GM12878 (cell line): ENCODE data around the gene NXN. TPM values are rescaled to one million over a fixed set of nuclear protein-coding genes. Genes with fewer than 3 reads are reported as not detected.

Source experiments
- ATAC-seq: fragments of 200-7000 bp; cut with Tn5 transposase; 3 replicates; pipeline ENCODE4 v1.9.1; 2020; ENCODE audit warnings: mild to moderate bottlenecking, moderate library complexity
- BruUV-seq: library from RNA; stranded (reverse); fragments of 400-500 nt; replicated peaks from 2 replicates; lab custom pipeline; 2021; lab: Mats Ljungman, UMichigan
- CTCF ChIA-PET: fragments of 300-600 bp; sonication (Branson Sonifier 250); formaldehyde crosslinking; extraction: SDS; loops from one replicate; lab custom pipeline; 2021; ENCODE audit warnings: inconsistent platforms; lab: Yijun Ruan, JAX
- POLR2A ChIA-PET: fragments of 350-600 bp; formaldehyde crosslinking; extraction: SDS; loops from one replicate; lab custom pipeline; 2021; ENCODE audit warnings: inconsistent platforms; lab: Charles Lee
- RAD21 ChIA-PET: fragments of 300-600 bp; sonication (Branson Sonifier 250); formaldehyde crosslinking; loops from one replicate; lab custom pipeline; 2023; ENCODE audit warnings: antibody characterized with exemption; ENCODE audit not compliant: unreplicated experiment; lab: Charles Lee
- SMC1A ChIA-PET: fragments of 300-600 bp; sonication (Branson Sonifier 250); formaldehyde crosslinking; loops from one replicate; lab custom pipeline; 2023; ENCODE audit not compliant: unreplicated experiment, uncharacterized antibody; lab: Charles Lee
- DNase-seq: peaks from one replicate; pipeline ENCODE4 v3.0.0-alpha.2; 2011; ENCODE audit warnings: low read depth, low spot score
- FAIRE-seq: peaks from 3 replicates; lab custom pipeline; 2011; peaks lifted over from hg19 to GRCh38; lab: Jason Lieb, UNC
- H2AFZ ChIP-seq: 2 replicates; pipeline ENCODE4 v1.6.0; 2011; ENCODE audit warnings: low read depth, low read length, control low read depth; ENCODE audit not compliant: control insufficient read depth
- H3K27ac ChIP-seq: 2 replicates; pipeline ENCODE4 v1.5.1; 2011; ENCODE audit warnings: control low read depth; ENCODE audit not compliant: control insufficient read depth, insufficient read depth
- H3K27me3 ChIP-seq, 2 experiments: replicated peaks in 1 of 2; 2 replicates each; pipeline versions ENCODE4 v1.6.0 to v1.6.1; 2011; ENCODE audit warnings: low read length in 1 of 2; ENCODE audit not compliant: control insufficient read depth in 2 of 2, insufficient read depth in 2 of 2
- H3K36me3 ChIP-seq, 2 experiments: 2 replicates each; pipeline ENCODE4 v1.5.1; 2011; ENCODE audit warnings: low read length in 1 of 2; ENCODE audit not compliant: control insufficient read depth in 2 of 2, insufficient read depth in 2 of 2
- H3K4me1 ChIP-seq: 2 replicates; pipeline ENCODE4 v1.6.1; 2011; ENCODE audit warnings: mild to moderate bottlenecking, low read length, moderate library complexity, mixed read lengths; ENCODE audit not compliant: control insufficient read depth, insufficient read depth
- H3K4me2 ChIP-seq: 2 replicates; pipeline ENCODE4 v1.6.0; 2011; ENCODE audit warnings: control low read depth; ENCODE audit not compliant: control insufficient read depth, insufficient read depth
- H3K4me3 ChIP-seq: fragments of 200-600 bp; sonication (generic); 2 replicates; pipeline ENCODE4 v1.5.1; 2016
- H3K79me2 ChIP-seq: 2 replicates; pipeline ENCODE4 v1.6.0; 2011; ENCODE audit warnings: low read length; ENCODE audit not compliant: control insufficient read depth, insufficient read depth
- H3K9ac ChIP-seq: 2 replicates; pipeline ENCODE4 v1.8.0; 2011; ENCODE audit warnings: low read length, control low read depth, mixed read lengths; ENCODE audit not compliant: control insufficient read depth, insufficient read depth
- H3K9me3 ChIP-seq: replicated peaks from 3 replicates; pipeline ENCODE4 v1.5.1; 2011; ENCODE audit warnings: mild to moderate bottlenecking, low read length; ENCODE audit not compliant: control insufficient read depth, insufficient read depth
- H4K20me1 ChIP-seq: 2 replicates; pipeline ENCODE4 v1.6.0; 2011; ENCODE audit not compliant: control insufficient read depth, insufficient read depth
- EZH2 ChIP-seq: IDR thresholded peaks from 2 replicates; pipeline ENCODE4 v1.6.1; 2012; ENCODE audit warnings: low read depth, mild to moderate bottlenecking, control low read depth, inconsistent platforms, low read length, borderline replicate concordance; ENCODE audit not compliant: control insufficient read depth
- HDGF ChIP-seq: fragments of 450-650 bp; IDR thresholded peaks from 2 replicates; pipeline ENCODE4 v1.6.1; 2016; ENCODE audit warnings: antibody characterized with exemption
- MYC ChIP-seq: IDR thresholded peaks from 2 replicates; pipeline ENCODE4 v1.6.1; 2011; ENCODE audit warnings: mild to moderate bottlenecking, low read length, moderate library complexity, inconsistent platforms; ENCODE audit not compliant: insufficient read depth, insufficient replicate concordance, insufficient read length, severe bottlenecking
- NBN ChIP-seq: fragments of 450-650 bp; IDR thresholded peaks from 2 replicates; pipeline ENCODE4 v1.6.1; 2016
- POLR2A ChIP-seq: IDR thresholded peaks from 2 replicates; pipeline ENCODE4 v1.6.1; 2011; ENCODE audit warnings: low read depth, mild to moderate bottlenecking, low read length
- SP1 ChIP-seq: IDR thresholded peaks from one replicate; pipeline ENCODE4 v1.6.1; 2011; ENCODE audit warnings: low read depth, low read length
- TCF12 ChIP-seq: IDR thresholded peaks from 2 replicates; pipeline ENCODE4 v1.6.1; 2011; ENCODE audit warnings: low read depth, mild to moderate bottlenecking, low read length
- USF1 ChIP-seq: IDR thresholded peaks from 2 replicates; pipeline ENCODE4 v1.6.1; 2011; ENCODE audit warnings: borderline replicate concordance, low read depth, mild to moderate bottlenecking, moderate library complexity, mixed read lengths, low read length; ENCODE audit not compliant: insufficient read depth; ENCODE audit errors: extremely low read length
- WRNIP1 ChIP-seq: IDR thresholded peaks from 2 replicates; pipeline ENCODE4 v1.6.1; 2011; ENCODE audit warnings: low read depth, low read length, improper control_type of control experiment, borderline replicate concordance
- ZBTB33 ChIP-seq: fragments of 450-650 bp; IDR thresholded peaks from 2 replicates; pipeline ENCODE4 v1.6.1; 2017; ENCODE audit warnings: mild to moderate bottlenecking
- ZNF217 ChIP-seq: fragments of 450-650 bp; IDR thresholded peaks from 2 replicates; pipeline ENCODE4 v1.6.1; 2017; ENCODE audit warnings: antibody characterized with exemption, mild to moderate bottlenecking
- WGBS: methylation state at CpG from one replicate; pipeline ENCODE4 v1.1.6; 2016; ENCODE audit warnings: low lambda C conversion rate; ENCODE audit not compliant: insufficient replicate concordance, insufficient coverage; ENCODE audit errors: missing lambda C conversion rate; 5-methylcytosine and 5-hydroxymethylcytosine counted together
- in situ Hi-C: fragments of 300-500 bp; cut with MboI; formaldehyde crosslinking; loops from 9 replicates; pipeline ENCODE4 v1.14.3; 2018; ENCODE audit warnings: mixed read lengths
- intact Hi-C: fragments of 100-400 bp; cut with micrococcal nuclease; formaldehyde crosslinking; loops from one replicate; pipeline ENCODE4 v1.14.2; 2022; ENCODE audit not compliant: unreplicated experiment
- polyA plus RNA-seq, 11 experiments: library from polyadenylated mRNA; depleted of rRNA in 4 of 11; unstranded in 6 of 11; stranded (reverse) in 5 of 11; fragments of >200 nt; fragmentation: Nextera tagmentation in 4 of 11; fragmentation: Illumina TruSeq in 1 of 11; extraction: Ambion mirVana in 4 of 11; extraction: Trizol in 1 of 11; gene quantifications; 1 replicate in 1 of 11; 2 replicates in 10 of 11; pipeline versions ENCODE4 v1.2.1 to v1.2.3, GENCODE V29; 2011 to 2016; ENCODE audit warnings: inconsistent platforms in 2 of 11, missing spikeins in 2 of 11, low read depth in 1 of 11
- total RNA-seq, 4 experiments: library from RNA; depleted of rRNA in 3 of 4; stranded (reverse); fragments of >200 nt in 3 of 4; fragmentation: Illumina TruSeq in 1 of 4; extraction: Trizol in 1 of 4; gene quantifications; 2 replicates each; pipeline versions ENCODE4 v1.2.1 to v1.2.3, GENCODE V29; 2013 to 2021
- TF ChIP-seq, protein P1 (sequence below): IDR thresholded peaks from 2 replicates; pipeline ENCODE4 v1.6.1; 2012; ENCODE audit warnings: low read depth, low read length, improper control_type of control experiment

The NXN gene
- total and polyA plus RNA-seq, 10 of the 15 experiments (the other 5 are each of a cell fraction or from before 2014, with no cell fraction given) = 0.04 to 1.2 (median 0.30) TPM

GRCh38 chr17:956905-957304, 22.7 kb downstream of the NXN start:
- Histone ChIP-seq H3K27ac (no peak overlapping the region), H3K4me1 (no peaks in the 10 kb centered on the region), H3K36me3 (no peaks in the 10 kb centered on the region), H4K20me1 (no peaks in the 10 kb centered on the region), H3K4me3 (no peak overlapping the region), H3K9me3 (no peaks in the 10 kb centered on the region; the same call in 2 of the 3 replicates), H3K4me2 (no peak overlapping the region), H2AFZ (no peak overlapping the region), H3K27me3 (no peaks in the 10 kb centered on the region), H3K79me2 (no peaks in the 10 kb centered on the region), H3K9ac (no peak overlapping the region)
- ChIA-PET SMC1A (interaction anchor here (0.6 kb wide), 1 partner anchor 117 kb away, joined by 3 read pairs; no protein-coding TSS in a partner anchor), POLR2A (interaction anchor here (0.6 kb wide), 1 partner anchor 133 kb away, joined by 3 read pairs; no protein-coding TSS in a partner anchor), RAD21 (interaction anchor here (0.7 kb wide), 1 partner anchor 23 kb away, joined by 3 read pairs; the partner anchor contains the start of gene NXN), CTCF (no interaction called here)
- in situ Hi-C loops (no loop called here), intact Hi-C loops (no loop called here)
- DNase-seq (no peak), ATAC-seq (no peak), FAIRE-seq (no peak)
- WGBS = 20% methylated on average over 8 of the region's 8 CpGs
- BruUV-seq = no TSS peak
- no peak for TF ChIP-seq ZNF217
- no peak for TF ChIP-seq ZBTB33
- TF ChIP-seq SP1 = no peak
- no peak for TF ChIP-seq TCF12
- no peak for TF ChIP-seq NBN
- TF ChIP-seq MYC = no peak
- no peak for TF ChIP-seq EZH2
- TF ChIP-seq, protein P1, sequence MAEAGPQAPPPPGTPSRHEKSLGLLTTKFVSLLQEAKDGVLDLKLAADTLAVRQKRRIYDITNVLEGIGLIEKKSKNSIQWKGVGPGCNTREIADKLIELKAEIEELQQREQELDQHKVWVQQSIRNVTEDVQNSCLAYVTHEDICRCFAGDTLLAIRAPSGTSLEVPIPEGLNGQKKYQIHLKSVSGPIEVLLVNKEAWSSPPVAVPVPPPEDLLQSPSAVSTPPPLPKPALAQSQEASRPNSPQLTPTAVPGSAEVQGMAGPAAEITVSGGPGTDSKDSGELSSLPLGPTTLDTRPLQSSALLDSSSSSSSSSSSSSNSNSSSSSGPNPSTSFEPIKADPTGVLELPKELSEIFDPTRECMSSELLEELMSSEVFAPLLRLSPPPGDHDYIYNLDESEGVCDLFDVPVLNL = no peak
- no peak for TF ChIP-seq WRNIP1
- TF ChIP-seq HDGF = no peak
- no peak for TF ChIP-seq POLR2A
- no peak for TF ChIP-seq USF1
